GM12891 (cell line): Measurements from ENCODE around the gene ZFAND3.

ENCODE experiments used
- DNase-seq: peaks from one replicate; pipeline ENCODE4 v3.0.0; 2011; ENCODE audit warnings: low spot score; ENCODE audit not compliant: insufficient read length
- FAIRE-seq: peaks from 2 replicates; lab custom pipeline; 2011; peaks lifted over from hg19 to GRCh38; lab: Jason Lieb, UNC
- PAX5 ChIP-seq: IDR thresholded peaks from 2 replicates; pipeline ENCODE4 v1.6.1; 2011; ENCODE audit warnings: low read length, moderate library complexity, mild to moderate bottlenecking; ENCODE audit not compliant: insufficient read depth, severe bottlenecking
- POLR2A ChIP-seq: IDR thresholded peaks from 2 replicates; pipeline ENCODE4 v1.6.1; 2011; ENCODE audit warnings: low read depth, low read length, control low read depth
- POLR2AphosphoS5 ChIP-seq: IDR thresholded peaks from 2 replicates; pipeline ENCODE4 v1.6.1; 2011; ENCODE audit warnings: low read depth, low read length, control low read depth
- POU2F2 ChIP-seq: IDR thresholded peaks from 2 replicates; pipeline ENCODE4 v1.6.1; 2011; ENCODE audit warnings: low read depth, mild to moderate bottlenecking, control low read depth, low read length, moderate library complexity
- SPI1 ChIP-seq: IDR thresholded peaks from 2 replicates; pipeline ENCODE4 v1.6.1; 2011; ENCODE audit warnings: low read depth, low read length, control low read depth
- TAF1 ChIP-seq: IDR thresholded peaks from 2 replicates; pipeline ENCODE4 v1.6.1; 2011; ENCODE audit warnings: low read depth, low read length, control low read depth

ZFAND3 gene

GRCh38 chr6:38146021-38146733 lies 326.6 kb downstream of the ZFAND3 start:
- FAIRE-seq (no peak), DNase-seq (no peak)
- TF ChIP-seq TAF1 (no peak), PAX5 (no peak), POLR2A (no peak), POU2F2 (no peak), SPI1 (no peak)

GRCh38 chr6:38146734-38147027 lies 327.2 kb downstream of the ZFAND3 start:
- FAIRE-seq (no peak), DNase-seq (no peak)
- TF ChIP-seq PAX5: no peak
- no peak for TF ChIP-seq SPI1
- TF ChIP-seq TAF1: no peak
- no peak for TF ChIP-seq POLR2AphosphoS5
- no peak for TF ChIP-seq POLR2A
- TF ChIP-seq POU2F2: no peak

GRCh38 chr6:38148606-38149005 lies 329.1 kb downstream of the ZFAND3 start:
- FAIRE-seq (no peak), DNase-seq (no peak)
- no peak for TF ChIP-seq POLR2AphosphoS5
- TF ChIP-seq POU2F2: no peak
- no peak for TF ChIP-seq POLR2A
- TF ChIP-seq SPI1: no peak

- DNase-seq (no peak), FAIRE-seq (no peak)
- TF ChIP-seq PAX5 (no peak), POU2F2 (no peak), SPI1 (no peak), TAF1 (no peak), POLR2AphosphoS5 (no peak), POLR2A (no peak)
These were observed 330.0 kb downstream of the ZFAND3 start for GRCh38 chr6:38149531-38149930.

GRCh38 chr6:38150021-38150420 lies 330.5 kb downstream of the ZFAND3 start:
- FAIRE-seq (no peak), DNase-seq (no peak)
- TF ChIP-seq SPI1 (no peak), POLR2AphosphoS5 (no peak), POLR2A (no peak), TAF1 (no peak), PAX5 (no peak), POU2F2 (no peak)

GRCh38 chr6:38150681-38151296 lies 331.3 kb downstream of the ZFAND3 start:
- TF ChIP-seq POLR2AphosphoS5 (no peak), TAF1 (no peak), PAX5 (no peak), POLR2A (no peak), SPI1 (no peak), POU2F2 (no peak)
- DNase-seq (no peak), FAIRE-seq (no peak)

- DNase-seq (no peak), FAIRE-seq (no peak)
- no peak for TF ChIP-seq POLR2AphosphoS5
- TF ChIP-seq TAF1: no peak
- TF ChIP-seq SPI1: no peak
These were observed 332.3 kb downstream of the ZFAND3 start for GRCh38 chr6:38151580-38152500.

- TF ChIP-seq POLR2AphosphoS5 (no peak), POU2F2 (no peak), TAF1 (no peak), SPI1 (no peak), POLR2A (no peak), PAX5 (no peak)
- DNase-seq (no peak), FAIRE-seq (no peak)
These were observed 333.1 kb downstream of the ZFAND3 start for GRCh38 chr6:38152620-38153019.

GRCh38 chr6:38153076-38153797 lies 333.7 kb downstream of the ZFAND3 start:
- DNase-seq (no peak), FAIRE-seq (no peak)
- TF ChIP-seq PAX5 (no peak), POLR2AphosphoS5 (no peak), TAF1 (no peak), SPI1 (no peak), POU2F2 (no peak), POLR2A (no peak)
